Measurements from ENCODE around the gene RPL7L1.

The RPL7L1 gene

GRCh38 chr6:42851599-42851998, 27.8 kb upstream of the RPL7L1 start:
- no peak overlapping the region for H3K4me3 ChIP-seq (ENCODE audit: low read depth, low read length)
- no peak for TF ChIP-seq CTCF (IDR thresholded peaks at IDR 0.05; ENCODE audit: low read depth, low read length)

- no peak overlapping the region for H3K4me3 ChIP-seq (ENCODE audit: low read depth, low read length)
- no peak for TF ChIP-seq CTCF (IDR thresholded peaks at IDR 0.05; ENCODE audit: low read depth, low read length)
Measured at GRCh38 chr6:42860036-42860435, 19.4 kb upstream of the RPL7L1 start.

DNA sequence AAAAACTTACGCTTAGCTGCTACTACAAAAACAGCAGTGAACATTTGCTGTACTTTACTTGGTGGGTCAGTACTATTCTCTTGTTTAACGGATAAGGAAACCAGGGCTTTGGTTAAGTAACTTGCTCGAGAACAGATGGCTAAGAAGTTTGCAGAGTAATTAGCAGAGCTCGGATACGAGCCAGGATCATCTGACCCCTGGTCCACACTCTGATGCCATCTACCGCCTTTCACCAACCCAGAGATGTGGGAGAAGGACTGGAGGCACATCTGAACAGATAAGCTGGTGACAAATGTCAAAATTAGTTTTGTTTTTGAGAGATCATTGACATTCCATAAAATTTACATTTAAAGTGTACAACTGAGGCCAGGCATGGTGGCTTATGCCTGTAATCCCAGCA, 18.9 kb upstream of the RPL7L1 start:
- no peak overlapping the region for H3K4me3 ChIP-seq (ENCODE audit: low read depth, low read length)
- TF ChIP-seq CTCF (IDR thresholded peaks at IDR 0.05; ENCODE audit: low read depth, low read length) = no peak

- H3K4me3 ChIP-seq (ENCODE audit: low read depth, low read length) = no peak overlapping the region
- TF ChIP-seq CTCF (IDR thresholded peaks at IDR 0.05; ENCODE audit: low read depth, low read length) = no peak
Measured at GRCh38 chr6:42864602-42865001, 14.8 kb upstream of the RPL7L1 start.

DNA sequence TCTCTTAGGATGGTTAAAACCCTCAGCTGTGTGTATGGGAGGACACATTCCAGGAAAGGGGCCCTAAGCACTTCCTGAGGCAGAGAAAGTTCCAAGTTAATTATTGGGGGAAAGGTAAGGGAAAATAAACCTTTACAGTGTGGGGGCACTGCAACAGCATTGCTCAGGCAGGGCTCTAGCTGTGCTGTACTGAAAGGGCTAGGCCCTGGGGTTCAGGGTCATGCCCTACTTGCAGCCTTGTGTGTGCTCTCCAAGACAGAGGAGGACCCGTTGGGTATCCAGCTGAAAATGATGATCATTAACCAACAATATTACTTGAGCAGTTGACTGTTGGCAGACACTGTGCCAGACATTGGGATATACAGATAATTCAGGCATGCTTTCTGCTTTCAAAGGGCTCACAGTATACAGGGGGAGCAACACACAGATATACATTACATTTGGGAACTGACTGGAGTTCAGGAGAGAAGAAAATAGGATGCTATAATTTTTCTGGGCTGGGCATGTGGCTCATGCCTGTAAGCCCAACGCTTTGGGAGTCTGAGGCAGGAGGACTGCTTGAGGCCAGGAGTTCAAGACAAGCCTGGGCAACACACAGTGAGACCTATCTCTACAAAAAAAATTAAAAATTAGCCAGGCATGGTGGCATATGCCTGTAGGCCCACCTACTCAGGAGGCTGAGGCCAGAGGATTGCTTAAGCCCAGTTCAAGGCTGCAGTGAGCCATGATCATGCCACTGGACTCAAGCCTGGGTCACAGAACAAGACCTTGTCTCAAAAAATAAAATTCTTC, 9.1 kb upstream of the RPL7L1 start:
- no peak overlapping the region for H3K4me3 ChIP-seq (ENCODE audit: low read depth, low read length)
- TF ChIP-seq CTCF (IDR thresholded peaks at IDR 0.05; ENCODE audit: low read depth, low read length) = no peak

GRCh38 chr6:42871711-42872110, 7.7 kb upstream of the RPL7L1 start:
- no peak overlapping the region for H3K4me3 ChIP-seq (ENCODE audit: low read depth, low read length)
- no peak for TF ChIP-seq CTCF (IDR thresholded peaks at IDR 0.05; ENCODE audit: low read depth, low read length)

DNA sequence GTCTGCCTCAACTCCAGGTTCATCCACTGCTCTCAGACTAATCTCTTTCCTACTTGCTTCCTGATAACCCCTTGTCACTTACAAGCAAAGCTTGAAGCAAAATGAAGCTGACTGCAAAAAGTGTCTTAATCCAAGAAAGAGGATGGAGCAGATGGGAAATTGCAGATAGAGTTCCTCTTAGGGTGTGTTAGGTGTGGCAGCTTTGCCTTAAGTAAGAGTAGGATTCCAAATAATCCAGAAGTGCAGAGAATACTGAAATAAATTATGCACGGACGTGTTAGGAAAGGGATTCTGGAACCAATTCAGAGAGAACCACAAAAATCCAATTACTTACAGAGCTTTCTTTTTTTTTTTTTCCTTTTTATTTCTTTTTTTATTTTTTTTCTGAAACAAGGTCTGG, 6.1 kb upstream of the RPL7L1 start:
- no peak overlapping the region for H3K4me3 ChIP-seq (ENCODE audit: low read depth, low read length)
- TF ChIP-seq CTCF (IDR thresholded peaks at IDR 0.05; ENCODE audit: low read depth, low read length) = no peak
